OCI-LY3 (cell line): Measurements from ENCODE around the gene SLC25A33.

Experiments
- CTCF ChIP-seq: fragments of 200-600, 300-600 bp; sonication (generic); IDR thresholded peaks from 2 replicates; pipeline ENCODE4 v1.5.1; 2014; ENCODE audit warnings: antibody characterized with exemption, low read length, low read depth
- EZH2phosphoT487 ChIP-seq: fragments of 200-600 bp; shearing (Covaris generic); IDR thresholded peaks from 2 replicates; pipeline ENCODE4 v1.6.1; 2018; ENCODE audit warnings: antibody characterized with exemption, mixed run types, low read depth

GRCh38 chr1:9592510-9593075, 53.3 kb downstream of the SLC25A33 start:
- no peak for TF ChIP-seq CTCF
- TF ChIP-seq EZH2phosphoT487, result no peak
